Left lung (tissue), 10 donors: Measurements from ENCODE around the gene SOCS7. TPM values are rescaled to one million over a fixed set of nuclear protein-coding genes. Genes with fewer than 3 reads are reported as not detected.
A peak's percentile ranks its signal among the peaks of the same experiment; 100 is the strongest.

ENCODE experiments used
- ATAC-seq: fragments of 200-7000 bp; cut with Tn5 transposase; one replicate; pipeline ENCODE4 v1.9.1; 2020; ENCODE audit warnings: moderate library complexity
- DNase-seq, 4 donors: peaks; one replicate each; pipeline ENCODE4 v3.0.0-alpha.2; 2013 to 2020
- H3K27ac ChIP-seq, 2 donors: fragments of 200-600 bp; sonication (generic) in 1 of 2; one replicate each; pipeline versions ENCODE4 v1.5.0 to v1.8.0; 2020 to 2021
- H3K27me3 ChIP-seq, 2 donors: fragments of 200-600 bp; sonication (generic) in 1 of 2; one replicate each; pipeline versions ENCODE4 v1.5.0 to v1.8.0; 2020 to 2021
- H3K36me3 ChIP-seq, 2 donors: fragments of 200-600 bp; sonication (generic) in 1 of 2; one replicate each; pipeline versions ENCODE4 v1.5.0 to v1.8.0; 2020 to 2021
- H3K4me1 ChIP-seq, 2 donors: fragments of 200-600 bp; one replicate each; pipeline ENCODE4 v1.8.0; 2021
- H3K4me3 ChIP-seq, 2 donors: fragments of 200-600 bp; sonication (generic) in 1 of 2; one replicate each; pipeline versions ENCODE4 v1.5.0 to v1.8.0; 2020 to 2021; ENCODE audit warnings: mild to moderate bottlenecking in 1 of 2
- H3K9me3 ChIP-seq, 2 donors: fragments of 200-600 bp; sonication (generic) in 1 of 2; one replicate each; pipeline versions ENCODE4 v1.5.0 to v1.8.0; 2020 to 2021
- intact Hi-C, 2 donors: fragments of 100-400 bp; cut with DNase I; formaldehyde crosslinking; loops; one replicate each; pipeline versions ENCODE4 v1.11.2 to v1.14.2; 2022
- polyA plus RNA-seq, 6 donors: library from polyadenylated mRNA; unstranded; fragments of 120-200 nt; gene quantifications; one replicate each; pipeline ENCODE4 v1.2.1, GENCODE V29; 2013; ENCODE audit not compliant: insufficient read length in 6 of 6
- total RNA-seq, 2 donors: library from RNA; stranded (reverse); fragmentation: NEBNext Ultra II Directional; extraction: Animal tissue kit (Norgen Biotek cat#: 25700); gene quantifications; one replicate each; pipeline ENCODE4 v1.2.1, GENCODE V29; 2021
- TF ChIP-seq, protein P1 (sequence below), 2 donors: fragments of 200-600 bp; sonication (generic) in 1 of 2; IDR thresholded peaks; one replicate each; pipeline versions ENCODE4 v1.5.0 to v1.8.0; 2021; ENCODE audit warnings: antibody characterized with exemption in 2 of 2
- donor health status: DM: no; HTN: yes; CAD: no.
- donor health status: DM: no; HTN: no; CAD: no.

SOCS7 gene
- total and polyA plus RNA-seq, 8 donors: 14.1 to 22.6 (median 19.5) TPM

DNA sequence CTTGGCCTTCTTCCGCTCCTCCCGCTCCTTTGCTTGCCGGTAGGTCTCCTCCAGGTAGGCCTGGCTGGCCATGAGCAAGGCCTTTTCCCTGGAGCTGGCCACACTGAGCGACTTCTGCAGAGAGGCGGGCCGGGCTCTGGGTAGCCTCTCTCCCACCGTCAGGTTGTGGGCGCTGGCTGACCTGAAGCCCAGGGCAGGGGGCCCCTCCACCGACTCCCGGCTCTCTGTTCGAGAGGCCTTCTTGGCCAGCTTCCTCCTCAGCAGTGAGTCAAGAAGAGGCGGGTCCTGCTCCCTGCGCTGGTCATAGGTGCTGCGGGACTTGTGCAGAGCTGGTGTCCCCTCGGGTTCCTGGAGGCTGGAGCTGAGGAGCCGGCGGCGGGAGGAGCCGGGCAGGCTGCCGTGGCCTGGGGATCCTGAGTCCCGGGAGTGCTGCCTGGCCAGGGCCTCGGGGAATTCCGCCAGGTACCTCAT lies 20.7 kb upstream of the SOCS7 start:
- Histone ChIP-seq H3K4me3 (no peak overlapping the region), H3K9me3 (no peaks in the 10 kb centered on the region), H3K27me3 (no peaks in the 10 kb centered on the region), H3K4me1 (peaks cover 0 to 11% of the 10 kb centered on the region in 2 donors), H3K27ac (no peak overlapping the region), H3K36me3 (no peaks in the 10 kb centered on the region)
- intact Hi-C loops: no loop called here
- TF ChIP-seq, protein P1, sequence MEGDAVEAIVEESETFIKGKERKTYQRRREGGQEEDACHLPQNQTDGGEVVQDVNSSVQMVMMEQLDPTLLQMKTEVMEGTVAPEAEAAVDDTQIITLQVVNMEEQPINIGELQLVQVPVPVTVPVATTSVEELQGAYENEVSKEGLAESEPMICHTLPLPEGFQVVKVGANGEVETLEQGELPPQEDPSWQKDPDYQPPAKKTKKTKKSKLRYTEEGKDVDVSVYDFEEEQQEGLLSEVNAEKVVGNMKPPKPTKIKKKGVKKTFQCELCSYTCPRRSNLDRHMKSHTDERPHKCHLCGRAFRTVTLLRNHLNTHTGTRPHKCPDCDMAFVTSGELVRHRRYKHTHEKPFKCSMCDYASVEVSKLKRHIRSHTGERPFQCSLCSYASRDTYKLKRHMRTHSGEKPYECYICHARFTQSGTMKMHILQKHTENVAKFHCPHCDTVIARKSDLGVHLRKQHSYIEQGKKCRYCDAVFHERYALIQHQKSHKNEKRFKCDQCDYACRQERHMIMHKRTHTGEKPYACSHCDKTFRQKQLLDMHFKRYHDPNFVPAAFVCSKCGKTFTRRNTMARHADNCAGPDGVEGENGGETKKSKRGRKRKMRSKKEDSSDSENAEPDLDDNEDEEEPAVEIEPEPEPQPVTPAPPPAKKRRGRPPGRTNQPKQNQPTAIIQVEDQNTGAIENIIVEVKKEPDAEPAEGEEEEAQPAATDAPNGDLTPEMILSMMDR (IDR thresholded peaks at IDR 0.05): no peak
- ATAC-seq (peak; percentile 76), DNase-seq (peak in 2 of 4 donors; percentile 46 to 83)

DNA sequence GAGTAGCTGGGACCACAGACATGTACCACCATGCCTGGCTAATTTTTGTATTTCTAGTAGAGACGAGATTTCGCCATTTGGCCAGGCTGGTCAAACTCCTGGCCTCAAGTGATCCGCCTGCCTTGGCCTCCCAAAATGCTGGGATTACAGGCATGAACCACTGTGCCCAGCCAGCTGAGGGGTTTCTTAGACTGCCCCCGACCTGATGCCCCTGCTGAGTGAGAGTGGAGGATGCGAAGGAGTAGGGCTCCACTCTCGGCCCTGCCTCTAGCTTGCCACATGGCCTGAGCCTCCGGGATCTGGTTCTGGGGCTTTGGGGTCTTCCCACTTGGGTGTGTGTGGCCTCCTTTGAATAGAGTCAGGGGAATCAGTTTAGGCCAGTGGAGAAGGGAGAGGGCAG lies 18.9 kb upstream of the SOCS7 start:
- ATAC-seq: no peak
- Histone ChIP-seq H3K4me1 (no peaks in the 10 kb centered on the region), H3K27me3 (no peaks in the 10 kb centered on the region), H3K27ac (no peak overlapping the region), H3K36me3 (no peaks in the 10 kb centered on the region), H3K9me3 (no peaks in the 10 kb centered on the region), H3K4me3 (no peak overlapping the region)
- DNase-seq: no peak
- TF ChIP-seq, protein P1 (IDR thresholded peaks at IDR 0.05): no peak
- intact Hi-C loops: no loop called here

DNA sequence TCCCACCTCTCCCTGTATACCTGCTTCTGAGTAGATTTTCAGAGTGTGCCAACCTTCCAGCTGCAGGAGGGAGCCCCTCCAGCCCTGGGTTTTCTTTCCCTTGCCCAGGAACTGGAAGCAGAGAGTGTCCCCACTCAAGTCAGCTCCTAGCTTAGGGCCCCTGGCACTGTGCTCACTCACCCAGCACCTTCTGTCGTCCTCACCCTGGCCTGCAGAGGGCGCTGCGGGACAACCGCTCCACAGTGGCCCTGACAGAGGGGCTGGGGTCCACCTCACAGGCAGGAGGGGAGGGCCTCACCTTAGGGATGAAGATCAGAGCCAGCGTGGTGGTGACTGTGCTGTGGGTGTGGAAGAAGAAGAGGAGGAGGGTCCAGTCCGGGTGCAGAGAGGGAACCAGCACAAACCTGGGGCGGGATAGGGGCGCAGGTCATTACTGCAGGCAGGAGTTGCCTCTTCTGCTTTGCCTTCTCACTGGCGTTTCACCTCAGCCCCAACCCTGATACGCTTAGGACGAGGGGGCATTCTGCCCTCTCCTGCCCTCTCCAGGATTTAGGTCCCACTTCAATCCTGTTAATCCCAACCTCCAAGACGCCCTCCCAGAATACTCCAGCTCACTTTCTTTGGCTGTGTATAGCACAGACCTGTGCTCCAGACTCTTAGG lies 17.9 kb upstream of the SOCS7 start:
- H3K27ac ChIP-seq: no peak overlapping the region
- H3K4me3 ChIP-seq: no peak overlapping the region
- H3K36me3 ChIP-seq: no peaks in the 10 kb centered on the region
- ATAC-seq: peak; percentile 47
- no peaks in the 10 kb centered on the region for H3K9me3 ChIP-seq
- H3K4me1 ChIP-seq: no peaks in the 10 kb centered on the region
- DNase-seq: peak in 1 of 4 donors; percentile 81
- TF ChIP-seq, protein P1 (IDR thresholded peaks at IDR 0.05): peak; percentile 27 to 35
- H3K27me3 ChIP-seq: no peaks in the 10 kb centered on the region
- intact Hi-C loops: no loop called here

DNA sequence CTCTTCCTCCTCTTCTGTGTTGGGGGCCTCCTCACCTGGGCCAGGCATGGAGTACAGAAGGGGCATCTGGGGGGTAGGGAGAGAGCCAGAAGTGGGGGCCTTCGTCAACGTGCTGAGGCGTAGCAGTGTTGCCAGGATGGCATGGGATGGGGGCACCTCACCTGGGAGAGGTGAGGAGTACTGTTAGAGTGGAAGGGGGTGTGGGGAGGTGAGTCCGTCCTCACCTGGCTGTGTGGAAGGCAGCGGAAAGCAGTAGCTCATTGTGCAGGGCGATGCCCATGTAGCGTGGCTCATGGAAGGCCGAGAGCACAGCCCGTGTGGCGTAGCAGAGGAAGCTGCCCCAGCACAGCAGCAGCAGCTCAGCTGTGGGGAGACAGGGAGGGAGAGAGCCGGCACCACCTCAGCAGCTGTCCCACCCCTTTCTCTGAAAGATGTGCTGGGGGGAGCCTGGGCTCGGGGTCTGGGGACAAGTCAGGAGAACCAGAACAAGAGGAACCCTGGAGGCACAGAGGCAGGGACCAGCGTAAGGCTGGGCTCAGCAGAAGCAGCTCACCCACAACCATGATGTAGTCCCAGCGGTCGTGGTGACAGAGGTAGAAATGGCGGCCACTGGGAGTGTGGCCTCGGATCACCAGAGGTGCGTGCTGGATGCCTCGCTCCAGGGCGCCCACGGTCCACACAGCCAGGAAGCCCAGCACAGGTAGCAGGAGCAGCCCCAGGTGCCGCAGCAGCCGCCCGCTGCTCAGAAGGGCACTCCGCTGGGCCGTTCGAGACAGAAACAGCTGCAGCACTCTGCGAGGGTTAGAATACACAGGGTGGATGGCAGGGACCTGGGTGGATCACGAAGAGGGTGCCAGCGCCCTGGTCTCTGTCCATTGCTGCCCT lies 16.9 kb upstream of the SOCS7 start:
- Histone ChIP-seq H3K27me3 (no peaks in the 10 kb centered on the region), H3K4me3 (no peak overlapping the region), H3K4me1 (no peaks in the 10 kb centered on the region), H3K36me3 (no peaks in the 10 kb centered on the region), H3K27ac (no peak overlapping the region), H3K9me3 (no peaks in the 10 kb centered on the region)
- ATAC-seq (no peak), DNase-seq (no peak)
- TF ChIP-seq, protein P1 (IDR thresholded peaks at IDR 0.05): no peak
- intact Hi-C loops: no loop called here

DNA sequence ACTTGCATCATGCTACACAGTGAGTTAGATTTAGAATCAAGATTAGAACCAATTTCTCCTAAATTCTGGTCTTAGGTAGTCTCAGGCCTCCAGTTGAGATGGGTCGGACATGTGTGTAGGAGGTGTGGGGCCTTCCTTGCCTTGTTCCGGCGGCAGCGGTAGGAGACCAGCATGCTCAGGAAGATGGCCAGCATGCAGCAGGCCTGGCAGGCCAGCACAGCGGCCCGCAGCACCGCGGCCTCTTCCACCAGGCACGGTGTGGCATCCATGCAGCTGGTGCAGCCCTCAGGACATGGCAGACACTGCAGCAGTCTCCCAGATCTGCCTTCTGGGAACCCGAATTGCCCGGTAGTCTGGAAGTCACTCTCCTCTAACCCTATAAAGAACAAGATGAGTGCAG lies 14.8 kb upstream of the SOCS7 start:
- DNase-seq (no peak), ATAC-seq (no peak)
- no peaks in the 10 kb centered on the region for H3K27me3 ChIP-seq
- TF ChIP-seq, protein P1 (IDR thresholded peaks at IDR 0.05): no peak
- intact Hi-C loops: no loop called here
- H3K9me3 ChIP-seq: no peaks in the 10 kb centered on the region
- no peak overlapping the region for H3K4me3 ChIP-seq
- H3K36me3 ChIP-seq: no peaks in the 10 kb centered on the region
- H3K4me1 ChIP-seq: no peaks in the 10 kb centered on the region
- H3K27ac ChIP-seq: no peak overlapping the region
